Trophoblast cell (in vitro differentiated cells and primary cell): Measurements from ENCODE around the gene MLC1.

Experiments used
- DNase-seq, 2 donors: peaks; one replicate each; pipeline ENCODE4 v3.0.0-alpha.2; 2016
- H2AFZ ChIP-seq: 2 replicates; pipeline ENCODE4 v1.6.1; 2013; ENCODE audit warnings: low read length, moderate library complexity, mild to moderate bottlenecking; ENCODE audit not compliant: insufficient read depth, poor library complexity
- H2AK5ac ChIP-seq: 2 replicates; pipeline ENCODE4 v1.6.1; 2013; ENCODE audit warnings: mild to moderate bottlenecking, low read length
- H2BK120ac ChIP-seq: 2 replicates; pipeline ENCODE4 v1.6.1; 2013; ENCODE audit warnings: low read length, mild to moderate bottlenecking, moderate library complexity; ENCODE audit not compliant: insufficient read depth, poor library complexity
- H2BK12ac ChIP-seq: 2 replicates; pipeline ENCODE4 v1.6.1; 2013; ENCODE audit warnings: mild to moderate bottlenecking, low read length, moderate library complexity
- H2BK5ac ChIP-seq: 2 replicates; pipeline ENCODE4 v1.6.1; 2013; ENCODE audit warnings: low read length, low read depth, moderate library complexity, mild to moderate bottlenecking; ENCODE audit not compliant: poor library complexity
- H3K14ac ChIP-seq: 2 replicates; pipeline ENCODE4 v1.6.1; 2013; ENCODE audit warnings: mild to moderate bottlenecking, low read length
- H3K18ac ChIP-seq: 2 replicates; pipeline ENCODE4 v1.6.1; 2013; ENCODE audit warnings: mild to moderate bottlenecking, low read length
- H3K23ac ChIP-seq: 2 replicates; pipeline ENCODE4 v1.6.1; 2013; ENCODE audit warnings: low read length
- H3K27ac ChIP-seq: 2 replicates; pipeline ENCODE4 v1.5.1; 2013; ENCODE audit warnings: low read depth, mild to moderate bottlenecking, inconsistent platforms, low read length, moderate library complexity
- H3K27me3 ChIP-seq: 2 replicates; pipeline ENCODE4 v1.6.1; 2013; ENCODE audit warnings: inconsistent platforms, mild to moderate bottlenecking, low read length, moderate library complexity; ENCODE audit not compliant: insufficient read depth
- H3K36me3 ChIP-seq, 2 experiments: 1 replicate in 1 of 2; 2 replicates in 1 of 2; pipeline ENCODE4 v1.6.1; 2013; ENCODE audit warnings: low read length in 2 of 2, mild to moderate bottlenecking in 2 of 2, moderate library complexity in 1 of 2; ENCODE audit not compliant: insufficient read depth in 2 of 2, control insufficient read depth in 1 of 2
- H3K4ac ChIP-seq: 2 replicates; pipeline ENCODE4 v1.6.1; 2013; ENCODE audit warnings: low read depth, mild to moderate bottlenecking, low read length, moderate library complexity
- H3K4me1 ChIP-seq, 2 experiments: 1 replicate in 1 of 2; 2 replicates in 1 of 2; pipeline ENCODE4 v1.6.1; 2013; ENCODE audit warnings: low read length in 2 of 2, mild to moderate bottlenecking in 2 of 2, moderate library complexity in 1 of 2; ENCODE audit not compliant: insufficient read depth in 2 of 2, control insufficient read depth in 1 of 2
- H3K4me2 ChIP-seq: 2 replicates; pipeline ENCODE4 v1.6.1; 2013; ENCODE audit warnings: inconsistent platforms, mild to moderate bottlenecking, low read length, moderate library complexity
- H3K4me3 ChIP-seq: 2 replicates; pipeline ENCODE4 v1.5.1; 2013; ENCODE audit warnings: mild to moderate bottlenecking, low read depth, low read length, inconsistent platforms
- H3K79me1 ChIP-seq: one replicate; pipeline ENCODE4 v1.6.1; 2013; ENCODE audit warnings: low read length
- H3K79me2 ChIP-seq: 2 replicates; pipeline ENCODE4 v1.6.1; 2013; ENCODE audit warnings: low read length, mild to moderate bottlenecking; ENCODE audit not compliant: control insufficient read depth, insufficient read depth, poor library complexity
- H3K9ac ChIP-seq: 2 replicates; pipeline ENCODE4 v1.6.1; 2013; ENCODE audit warnings: mild to moderate bottlenecking, low read length
- H3K9me3 ChIP-seq: 2 replicates; pipeline ENCODE4 v1.6.1; 2013; ENCODE audit warnings: low read depth, mild to moderate bottlenecking, control low read depth, inconsistent platforms, low read length; ENCODE audit not compliant: insufficient read depth
- H4K12ac ChIP-seq: 2 replicates; pipeline ENCODE4 v1.6.1; 2013; ENCODE audit warnings: low read depth, mild to moderate bottlenecking, low read length, moderate library complexity
- H4K8ac ChIP-seq: 2 replicates; pipeline ENCODE4 v1.6.1; 2013; ENCODE audit warnings: low read depth, mild to moderate bottlenecking, low read length, moderate library complexity
- H4K91ac ChIP-seq: one replicate; pipeline ENCODE4 v1.6.1; 2013; ENCODE audit warnings: low read depth, mild to moderate bottlenecking, low read length, moderate library complexity
- WGBS: extraction: QIAGEN DNeasy Blood & Tissue Kit; methylation state at CpG from one replicate; pipeline ENCODE4 v1.1.7; 2013; ENCODE audit warnings: missing lambda C conversion rate; ENCODE audit not compliant: insufficient read length, insufficient coverage; ENCODE audit errors: extremely low coverage; 5-methylcytosine and 5-hydroxymethylcytosine counted together

The MLC1 gene

GRCh38 chr22:50107529-50107928, 22.3 kb upstream of the MLC1 start:
- no peak overlapping the region for H3K18ac ChIP-seq
- no peak overlapping the region for H4K8ac ChIP-seq
- peaks cover 5% of the 10 kb centered on the region for H3K79me1 ChIP-seq
- no peak overlapping the region for H3K9ac ChIP-seq
- no peak overlapping the region for H4K91ac ChIP-seq
- no peak overlapping the region for H3K4ac ChIP-seq
- H4K12ac ChIP-seq, result no peak overlapping the region
- no peak overlapping the region for H2BK5ac ChIP-seq
- no peak overlapping the region for H3K14ac ChIP-seq
- H2BK120ac ChIP-seq, result no peak overlapping the region
- no peak for DNase-seq
- H3K4me2 ChIP-seq, result no peak overlapping the region
- no peak overlapping the region for H3K27ac ChIP-seq
- no peak overlapping the region for H2BK12ac ChIP-seq
- no peak overlapping the region for H2AK5ac ChIP-seq
- no peak overlapping the region for H3K23ac ChIP-seq
- no peaks in the 10 kb centered on the region for H3K79me2 ChIP-seq
- no peaks in the 10 kb centered on the region for H3K36me3 ChIP-seq
- H3K4me1 ChIP-seq, result peaks cover 9% of the 10 kb centered on the region in 2 experiments
- no peak overlapping the region for H3K4me3 ChIP-seq
- H3K9me3 ChIP-seq, result no peaks in the 10 kb centered on the region
- no peaks in the 10 kb centered on the region for H3K27me3 ChIP-seq
- WGBS, result no CpG with 5 or more reads among the region's 9 CpGs
- H2AFZ ChIP-seq, result no peak overlapping the region

DNA sequence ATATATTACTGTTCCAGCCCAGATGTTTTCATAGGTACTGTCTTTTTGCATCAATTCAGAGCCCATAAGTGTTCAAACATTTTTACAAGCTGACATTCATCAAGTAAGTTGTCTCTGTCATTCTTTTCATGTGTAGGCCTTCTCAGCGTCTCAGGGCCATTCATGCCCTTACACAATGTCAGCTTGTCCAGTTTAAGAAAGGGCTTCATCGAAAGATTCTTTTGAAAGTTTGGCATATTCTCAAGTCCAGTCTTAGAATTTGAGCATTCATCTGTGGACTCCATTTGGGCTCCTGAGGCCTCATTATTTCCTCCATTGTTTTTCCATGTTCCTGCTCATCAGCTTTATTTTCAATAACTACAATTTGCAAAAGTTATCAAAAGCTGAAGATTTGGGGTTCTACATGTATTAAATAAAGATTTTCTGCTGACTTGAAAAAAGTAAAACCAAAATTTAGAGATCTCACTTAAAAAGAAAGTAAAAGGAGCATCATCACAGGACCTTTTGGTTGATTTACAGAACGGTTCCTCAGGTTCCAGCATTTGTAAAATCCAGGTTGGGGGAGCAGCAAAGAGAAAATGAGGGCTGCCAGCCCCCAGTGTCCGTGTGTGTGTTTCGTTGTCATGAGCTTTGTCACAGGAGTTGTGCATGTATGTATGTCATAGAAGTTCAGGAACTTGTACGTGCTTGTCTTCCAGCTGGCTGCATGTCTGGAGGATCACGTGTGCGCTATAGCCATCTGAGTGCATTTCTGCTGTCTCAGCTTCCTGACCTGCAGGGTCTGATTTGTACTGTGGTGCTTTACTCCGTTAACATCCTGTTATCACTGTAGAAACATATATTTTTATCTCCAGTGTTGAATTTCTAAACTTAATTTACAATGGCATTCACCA, 20.2 kb upstream of the MLC1 start:
- Histone ChIP-seq H2BK5ac (no peak overlapping the region), H2AFZ (no peak overlapping the region), H3K18ac (no peak overlapping the region), H3K4me2 (no peak overlapping the region), H4K91ac (no peak overlapping the region), H4K12ac (no peak overlapping the region), H2BK120ac (no peak overlapping the region), H3K36me3 (no peaks in the 10 kb centered on the region), H3K23ac (no peak overlapping the region), H3K14ac (no peak overlapping the region), H3K9ac (no peak overlapping the region), H3K4ac (no peak overlapping the region), H3K27ac (no peak overlapping the region), H3K79me1 (no peaks in the 10 kb centered on the region), H3K79me2 (no peaks in the 10 kb centered on the region), H3K27me3 (no peaks in the 10 kb centered on the region), H4K8ac (no peak overlapping the region), H2AK5ac (no peak overlapping the region), H2BK12ac (no peak overlapping the region), H3K9me3 (peaks cover 2% of the 10 kb centered on the region), H3K4me3 (no peak overlapping the region), H3K4me1 (no peaks in the 10 kb centered on the region)
- DNase-seq, result peak in 1 of 2 donors; percentile 31
- no CpG with 5 or more reads among the region's 9 CpGs for WGBS

GRCh38 chr22:50104141-50104544, 18.9 kb upstream of the MLC1 start:
- Histone ChIP-seq H2AFZ (no peak overlapping the region), H2BK12ac (no peak overlapping the region), H3K4me2 (no peak overlapping the region), H2BK5ac (no peak overlapping the region), H4K12ac (no peak overlapping the region), H3K14ac (no peak overlapping the region), H4K8ac (no peak overlapping the region), H3K79me2 (no peaks in the 10 kb centered on the region), H3K9ac (peak overlapping the region; percentile 14), H3K23ac (no peak overlapping the region), H3K27me3 (no peaks in the 10 kb centered on the region), H3K4me1 (no peaks in the 10 kb centered on the region), H3K9me3 (peaks cover 2% of the 10 kb centered on the region), H2BK120ac (no peak overlapping the region), H3K4ac (no peak overlapping the region), H3K18ac (no peak overlapping the region), H2AK5ac (no peak overlapping the region), H3K79me1 (no peaks in the 10 kb centered on the region), H3K4me3 (no peak overlapping the region), H3K36me3 (no peaks in the 10 kb centered on the region), H4K91ac (no peak overlapping the region), H3K27ac (no peak overlapping the region)
- WGBS, result no CpG with 5 or more reads among the region's 6 CpGs
- no peak for DNase-seq

DNA sequence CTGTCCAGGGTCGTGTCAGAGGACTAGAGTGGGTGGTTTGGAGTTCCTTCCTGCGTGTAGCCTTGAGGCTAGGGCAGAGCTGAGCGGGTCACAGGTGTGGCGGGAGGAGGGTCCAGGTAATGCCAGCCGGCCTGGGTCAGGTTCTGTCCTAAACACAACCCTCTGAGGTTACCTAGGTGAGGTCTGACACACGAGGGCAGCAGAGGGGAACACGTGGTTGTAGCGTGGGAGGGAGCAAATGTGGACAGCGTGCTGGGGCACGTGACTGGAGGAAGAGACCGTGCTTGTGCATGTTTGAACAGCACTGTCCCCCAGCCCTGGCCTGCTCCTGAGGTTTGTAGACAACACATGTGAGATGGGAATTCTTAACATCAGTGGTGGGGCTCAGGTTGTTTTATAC, 17.7 kb upstream of the MLC1 start:
- H3K79me2 ChIP-seq, result no peaks in the 10 kb centered on the region
- no peak overlapping the region for H3K4me3 ChIP-seq
- no peaks in the 10 kb centered on the region for H3K4me1 ChIP-seq
- no peak overlapping the region for H2AK5ac ChIP-seq
- H3K27me3 ChIP-seq, result no peaks in the 10 kb centered on the region
- H3K4ac ChIP-seq, result no peak overlapping the region
- DNase-seq, result no peak
- no CpG with 5 or more reads among the region's 11 CpGs for whole genome bisulfite sequencing
- peaks cover 2% of the 10 kb centered on the region for H3K9me3 ChIP-seq
- no peak overlapping the region for H3K27ac ChIP-seq
- H3K36me3 ChIP-seq, result no peaks in the 10 kb centered on the region
- H4K8ac ChIP-seq, result no peak overlapping the region
- no peak overlapping the region for H3K4me2 ChIP-seq
- no peaks in the 10 kb centered on the region for H3K79me1 ChIP-seq
- no peak overlapping the region for H3K14ac ChIP-seq
- no peak overlapping the region for H4K91ac ChIP-seq
- no peak overlapping the region for H3K9ac ChIP-seq
- H4K12ac ChIP-seq, result no peak overlapping the region
- H2BK120ac ChIP-seq, result no peak overlapping the region
- no peak overlapping the region for H2BK12ac ChIP-seq
- H2AFZ ChIP-seq, result no peak overlapping the region
- H3K23ac ChIP-seq, result no peak overlapping the region
- no peak overlapping the region for H3K18ac ChIP-seq
- no peak overlapping the region for H2BK5ac ChIP-seq
